B cell (primary cell): ENCODE data around the gene RAPGEF1.

ENCODE experiments used
- CTCF ChIP-seq: fragments of 200-600 bp; IDR thresholded peaks from one replicate; pipeline ENCODE4 v1.8.0; 2022; ENCODE audit warnings: antibody characterized with exemption, mild to moderate bottlenecking
- EZH2 ChIP-seq: IDR thresholded peaks from 2 replicates; pipeline ENCODE4 v1.6.1; 2012; ENCODE audit warnings: borderline replicate concordance, low read depth, mild to moderate bottlenecking, moderate library complexity, low read length; ENCODE audit not compliant: insufficient read depth, poor library complexity, severe bottlenecking

DNA sequence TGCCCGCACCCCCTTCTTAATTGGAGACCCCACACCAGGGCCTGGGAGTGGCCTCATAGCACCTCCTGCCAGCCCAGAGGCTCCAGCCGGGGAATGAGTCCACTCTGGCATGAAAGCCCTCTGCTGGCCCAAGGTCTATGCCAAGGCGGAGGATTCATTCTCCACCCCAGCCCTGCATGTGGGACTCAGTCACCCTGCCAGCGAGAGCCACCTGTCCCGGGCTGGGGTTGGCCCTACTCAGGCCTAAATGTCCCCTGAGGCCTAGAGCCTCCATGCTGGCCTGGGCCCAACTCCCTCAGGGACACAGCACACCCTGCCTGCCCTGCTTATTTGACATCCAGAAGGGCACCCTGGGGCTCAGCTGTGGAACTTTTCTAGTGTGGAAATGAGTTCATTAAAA is 1.0 kb upstream of the RAPGEF1 start:
- no peak for TF ChIP-seq CTCF
- no peak for TF ChIP-seq EZH2
